Measurements from ENCODE around the gene THAP8. TPM values are rescaled to one million over a fixed set of nuclear protein-coding genes. Genes with fewer than 3 reads are reported as not detected.
A peak's percentile ranks its signal among the peaks of the same experiment; 100 is the strongest.

THAP8 gene
- total RNA-seq, 1 donor from 2014 or later = 5.2 TPM

DNA sequence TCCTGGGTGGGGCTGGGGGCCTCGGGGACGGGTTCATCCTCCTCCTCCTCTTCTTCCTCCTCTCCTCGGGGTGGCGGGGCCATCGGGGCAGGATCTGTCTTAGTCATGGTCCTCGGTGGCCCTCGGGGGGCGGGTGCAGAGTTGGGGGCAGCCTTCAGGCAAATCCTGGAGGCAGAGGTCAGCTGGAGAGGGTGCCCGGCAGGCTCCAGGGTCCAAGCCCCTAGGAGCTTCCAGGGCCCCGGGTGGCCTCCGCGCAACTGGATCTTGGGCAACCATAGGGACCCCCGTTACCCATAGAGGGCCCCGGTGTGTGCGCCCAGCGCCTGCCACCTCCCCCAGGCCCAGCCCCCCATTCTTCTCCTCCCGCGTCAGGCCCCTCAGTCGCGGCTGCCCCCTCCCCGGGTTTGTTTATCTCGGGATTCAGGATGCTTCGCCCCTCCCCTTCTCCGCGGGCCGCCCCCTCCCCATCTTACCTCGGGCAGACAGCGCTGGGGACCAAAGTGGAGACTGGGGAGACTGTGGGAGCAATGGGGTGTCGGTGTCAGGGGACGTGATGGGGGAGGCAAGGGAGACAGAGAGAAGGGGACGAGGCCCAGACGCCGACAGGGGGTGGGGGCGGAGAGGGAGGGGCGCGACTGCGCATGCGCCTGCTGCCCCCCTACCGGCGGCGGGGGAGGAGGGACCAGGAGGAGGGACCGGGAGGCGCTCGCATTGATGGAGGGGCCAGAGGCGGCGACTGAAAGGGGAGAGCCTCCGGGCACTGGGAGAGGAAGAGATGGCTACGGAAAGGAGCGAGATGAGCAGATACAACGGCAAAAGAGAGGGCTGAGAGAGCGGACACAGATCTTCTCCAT lies 21.6 kb downstream of the THAP8 start, which contains the start of gene CLIP3:
Gene CLIP3, minus strand, starts transcription at position 623 of the 854 bp plus-strand sequence. Its CDS starts 516 bp downstream, at position 107.
- ATAC-seq = peak; percentile 33
- Histone ChIP-seq H3K4me3 (peak within 1 kb of the TSS; percentile 48), H3K9me3 (no peaks in the 10 kb centered on the region), H3K36me3 (peaks cover 9% of the 10 kb centered on the region), H3K27me3 (no peaks in the 10 kb centered on the region), H3K4me1 (no peaks in the 10 kb centered on the region), H3K27ac (peak within 1 kb of the TSS; percentile 30)
- TF ChIP-seq, protein P1, sequence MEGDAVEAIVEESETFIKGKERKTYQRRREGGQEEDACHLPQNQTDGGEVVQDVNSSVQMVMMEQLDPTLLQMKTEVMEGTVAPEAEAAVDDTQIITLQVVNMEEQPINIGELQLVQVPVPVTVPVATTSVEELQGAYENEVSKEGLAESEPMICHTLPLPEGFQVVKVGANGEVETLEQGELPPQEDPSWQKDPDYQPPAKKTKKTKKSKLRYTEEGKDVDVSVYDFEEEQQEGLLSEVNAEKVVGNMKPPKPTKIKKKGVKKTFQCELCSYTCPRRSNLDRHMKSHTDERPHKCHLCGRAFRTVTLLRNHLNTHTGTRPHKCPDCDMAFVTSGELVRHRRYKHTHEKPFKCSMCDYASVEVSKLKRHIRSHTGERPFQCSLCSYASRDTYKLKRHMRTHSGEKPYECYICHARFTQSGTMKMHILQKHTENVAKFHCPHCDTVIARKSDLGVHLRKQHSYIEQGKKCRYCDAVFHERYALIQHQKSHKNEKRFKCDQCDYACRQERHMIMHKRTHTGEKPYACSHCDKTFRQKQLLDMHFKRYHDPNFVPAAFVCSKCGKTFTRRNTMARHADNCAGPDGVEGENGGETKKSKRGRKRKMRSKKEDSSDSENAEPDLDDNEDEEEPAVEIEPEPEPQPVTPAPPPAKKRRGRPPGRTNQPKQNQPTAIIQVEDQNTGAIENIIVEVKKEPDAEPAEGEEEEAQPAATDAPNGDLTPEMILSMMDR (IDR thresholded peaks at IDR 0.05) = no peak
- DNase-seq = no peak
- intact Hi-C loops (cut with DNase I) = no loop called here

DNA sequence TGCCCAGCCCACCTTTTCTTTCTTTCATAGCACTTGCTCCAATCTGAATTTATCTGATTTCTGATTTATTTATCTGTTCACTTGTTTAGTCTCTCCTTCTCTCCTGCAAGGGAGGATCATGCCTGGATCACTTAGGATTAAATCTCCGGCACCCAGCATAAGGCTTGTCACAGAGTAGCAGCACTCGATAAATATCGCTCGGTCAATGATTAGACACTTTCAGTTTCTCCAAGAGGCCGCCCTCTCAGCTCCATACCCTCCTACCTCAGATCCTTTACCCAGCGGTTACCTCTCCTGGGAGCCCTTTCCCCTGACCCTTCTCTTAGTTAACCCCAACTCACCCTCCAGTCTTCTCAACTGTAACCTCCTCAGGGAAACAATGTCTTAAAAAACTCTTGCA lies 22.8 kb downstream of the THAP8 start:
- Histone ChIP-seq H3K27ac (no peak overlapping the region), H3K9me3 (no peaks in the 10 kb centered on the region), H3K4me3 (no peak overlapping the region), H3K27me3 (no peaks in the 10 kb centered on the region), H3K36me3 (peaks cover 9% of the 10 kb centered on the region), H3K4me1 (no peaks in the 10 kb centered on the region)
- intact Hi-C loops (cut with DNase I) = no loop called here
- TF ChIP-seq, protein P1 (IDR thresholded peaks at IDR 0.05) = no peak
- ATAC-seq (no peak), DNase-seq (no peak)

DNA sequence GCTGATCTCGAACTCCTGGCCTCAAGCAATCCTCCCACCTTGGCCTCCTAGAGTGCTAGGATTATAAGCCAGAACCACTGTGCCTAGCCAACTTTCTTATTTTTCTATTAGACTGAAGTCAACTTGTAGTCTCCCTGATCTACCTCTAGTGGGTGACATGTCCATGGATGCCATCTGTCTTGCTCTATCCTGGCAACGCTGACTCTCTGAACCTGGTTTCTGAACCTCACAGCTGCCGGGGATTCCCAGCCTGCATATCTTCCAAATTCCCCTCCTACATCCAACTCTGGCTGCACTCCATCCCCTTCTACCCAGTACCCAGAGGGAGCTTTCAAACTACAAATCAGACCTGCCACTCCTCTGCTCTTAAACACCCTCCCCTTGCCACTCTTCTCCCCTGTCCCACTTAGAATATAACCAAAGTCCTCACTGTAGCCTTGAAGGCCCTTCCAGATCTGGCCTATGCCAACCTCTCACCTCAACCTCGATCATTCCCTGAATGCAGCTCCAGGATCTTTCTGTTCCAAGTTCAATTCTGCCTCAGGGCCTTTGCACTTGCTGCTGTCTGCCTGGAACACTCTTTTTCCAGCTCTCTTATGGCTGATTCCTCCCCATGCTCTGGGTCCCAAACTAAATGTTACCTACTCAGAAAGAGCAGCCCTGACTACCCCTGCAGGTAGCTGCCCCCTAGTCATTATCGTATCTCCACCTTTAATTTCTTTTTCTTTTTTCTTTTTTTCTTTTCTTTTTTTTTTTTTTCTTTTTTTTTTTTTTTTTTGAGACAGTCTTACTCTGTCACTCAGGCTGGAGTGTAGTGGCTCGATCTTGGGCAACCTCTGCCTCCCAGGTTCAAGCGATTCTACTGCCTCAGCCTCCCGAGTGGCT lies 23.6 kb downstream of the THAP8 start:
- ATAC-seq (no peak), DNase-seq (no peak)
- Histone ChIP-seq H3K27me3 (no peaks in the 10 kb centered on the region), H3K9me3 (no peaks in the 10 kb centered on the region), H3K4me1 (no peaks in the 10 kb centered on the region), H3K36me3 (peaks cover 8% of the 10 kb centered on the region), H3K4me3 (no peak overlapping the region), H3K27ac (no peak overlapping the region)
- TF ChIP-seq, protein P1 (IDR thresholded peaks at IDR 0.05) = no peak
- intact Hi-C loops (cut with DNase I) = no loop called here

DNA sequence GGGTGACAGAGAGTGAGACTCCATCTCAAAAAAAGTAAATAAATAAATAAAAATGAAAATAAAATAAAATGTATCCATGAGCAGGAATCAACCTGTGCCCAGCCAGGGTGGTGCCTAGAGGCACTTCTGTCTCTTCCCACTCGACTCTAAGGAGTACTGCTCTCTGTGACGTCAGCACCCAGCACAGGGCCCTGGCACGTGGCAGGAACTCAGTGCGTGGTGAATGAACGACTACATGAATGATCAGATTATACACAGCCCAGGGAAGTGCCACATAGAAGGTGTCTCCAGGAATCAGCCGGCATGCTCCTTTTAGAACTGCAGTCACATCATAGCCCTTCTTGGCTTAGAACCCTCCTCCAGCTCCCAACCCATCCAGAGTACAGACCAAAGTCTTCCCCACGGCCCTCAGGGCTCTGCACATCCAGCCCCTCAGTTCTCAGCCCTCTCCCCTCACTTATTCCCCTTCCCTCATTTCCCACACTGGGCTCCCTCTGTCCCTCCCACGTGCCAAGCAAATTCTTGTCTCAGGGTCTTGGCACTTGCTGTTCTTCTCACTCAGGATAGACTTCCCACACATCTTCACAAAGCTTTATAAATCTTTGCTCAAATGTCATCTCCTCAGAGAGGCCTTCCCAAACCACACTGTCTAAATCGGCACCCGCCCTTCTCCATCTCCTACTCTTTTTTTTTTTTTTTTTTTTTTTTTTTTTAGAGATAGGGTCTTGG lies 25.6 kb downstream of the THAP8 start:
- TF ChIP-seq, protein P1 (IDR thresholded peaks at IDR 0.05) = no peak
- H3K4me1 ChIP-seq = no peaks in the 10 kb centered on the region
- intact Hi-C loops (cut with DNase I) = no loop called here
- ATAC-seq (no peak), DNase-seq (no peak)
- H3K27ac ChIP-seq = no peak overlapping the region
- no peaks in the 10 kb centered on the region for H3K9me3 ChIP-seq
- H3K27me3 ChIP-seq = no peaks in the 10 kb centered on the region
- no peak overlapping the region for H3K4me3 ChIP-seq
- no peaks in the 10 kb centered on the region for H3K36me3 ChIP-seq

DNA sequence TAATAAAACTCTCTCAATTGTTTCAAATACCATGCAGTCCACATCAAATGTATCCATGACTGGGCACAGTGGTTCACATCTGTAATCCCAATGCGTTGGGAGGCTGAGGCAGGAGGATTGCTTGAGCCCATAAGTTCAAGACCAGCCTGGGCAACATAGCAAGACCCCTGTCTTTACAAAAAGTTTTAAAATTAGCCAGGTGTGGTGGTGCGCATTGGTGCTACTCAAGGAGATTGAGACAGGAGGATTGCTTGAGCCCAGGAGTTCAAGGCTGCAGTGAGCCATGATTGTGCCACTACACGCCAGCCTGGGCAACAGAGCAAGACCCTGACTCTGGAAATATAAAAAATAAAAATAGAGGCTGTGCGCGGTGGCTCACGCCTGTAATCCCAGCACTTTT lies 26.4 kb downstream of the THAP8 start:
- ATAC-seq (no peak), DNase-seq (no peak)
- H3K27me3 ChIP-seq = no peaks in the 10 kb centered on the region
- H3K27ac ChIP-seq = no peak overlapping the region
- no peak overlapping the region for H3K4me3 ChIP-seq
- no peaks in the 10 kb centered on the region for H3K9me3 ChIP-seq
- intact Hi-C loops (cut with DNase I) = no loop called here
- H3K36me3 ChIP-seq = no peaks in the 10 kb centered on the region
- TF ChIP-seq, protein P1 (IDR thresholded peaks at IDR 0.05) = no peak
- H3K4me1 ChIP-seq = no peaks in the 10 kb centered on the region
